Measurements from ENCODE around the gene ATP11C.
"Not testable (repeated sequence)": the region's sequence is repeated elsewhere in the genome, so short reads cannot be mapped to it uniquely, and the experiment has no call there.

ATP11C gene

GRCh38 chrX:139702658-139703057 lies 230.2 kb downstream of the ATP11C start:
- no peak for DNase-seq

- DNase-seq, result no peak
Measured at GRCh38 chrX:139692908-139693307, 239.9 kb downstream of the ATP11C start.

- DNase-seq, result no peak
Measured at GRCh38 chrX:139692506-139692849, 240.4 kb downstream of the ATP11C start.

- DNase-seq, result no peak
Measured at GRCh38 chrX:139691843-139692505, 240.9 kb downstream of the ATP11C start.

GRCh38 chrX:139691493-139691842 lies 241.4 kb downstream of the ATP11C start:
- no peak for DNase-seq

GRCh38 chrX:139685175-139685574 lies 247.7 kb downstream of the ATP11C start:
- DNase-seq, result not testable (repeated sequence)

- DNase-seq, result no peak
Measured at GRCh38 chrX:139680356-139680755, 252.5 kb downstream of the ATP11C start.
